Measurements from ENCODE around the gene HGFAC.

The HGFAC gene

DNA sequence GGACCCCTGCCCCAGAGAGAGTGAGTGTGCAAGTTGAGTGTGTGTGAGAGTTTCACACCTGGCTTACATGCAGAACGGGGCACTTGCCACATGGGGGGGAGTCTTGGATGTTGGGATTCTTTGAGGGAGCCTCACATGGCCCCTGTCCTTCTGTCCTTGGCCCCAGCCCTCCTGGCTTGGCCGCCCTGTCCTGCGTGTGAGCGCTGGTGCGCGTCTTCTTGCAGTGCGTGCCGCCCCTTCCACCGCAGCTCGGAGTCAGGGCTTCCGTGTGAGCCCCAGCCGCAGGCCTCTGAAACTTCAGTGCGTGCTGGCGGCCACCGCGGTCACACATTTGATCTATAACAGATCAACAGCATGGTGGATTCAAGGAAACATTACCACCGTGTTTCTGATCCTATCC, 30.1 kb upstream of the HGFAC start:
- no peak for DNase-seq

DNA sequence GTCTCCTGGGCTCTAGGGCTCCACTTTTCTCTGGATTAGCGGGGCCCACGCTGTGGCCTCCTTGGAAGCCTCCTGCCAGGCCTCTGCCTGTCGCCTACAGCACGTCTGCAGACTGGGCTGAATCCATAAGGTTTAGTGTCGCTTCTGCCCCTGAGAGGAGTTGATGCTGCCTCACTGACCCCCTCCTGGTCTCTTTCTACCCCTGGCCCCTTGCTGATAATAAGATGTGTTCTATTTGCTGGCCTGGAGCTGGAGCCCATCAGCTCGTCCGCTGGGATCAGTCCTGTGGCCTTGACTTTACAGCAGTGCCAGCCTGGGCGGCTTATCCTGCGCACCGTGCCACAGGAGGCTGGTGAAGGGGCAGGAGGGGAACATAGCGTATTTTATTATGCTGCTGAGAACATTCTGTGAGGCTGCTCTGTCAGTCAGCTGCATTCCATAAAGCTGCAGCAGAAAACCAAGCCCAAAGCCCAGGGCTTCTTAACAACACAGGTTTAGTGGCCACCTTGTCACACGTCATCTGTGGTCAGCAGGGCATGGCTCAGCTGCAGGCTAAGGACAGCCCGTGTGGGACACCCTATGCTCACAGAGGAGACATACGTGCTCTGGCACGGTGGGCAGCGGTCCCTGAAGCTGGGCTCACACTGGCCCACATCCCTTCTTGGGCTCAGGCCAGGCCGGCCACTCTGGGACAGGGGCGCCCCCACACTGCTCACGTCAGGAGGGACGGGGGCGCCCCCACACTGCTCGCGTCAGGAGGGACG, 29.3 kb upstream of the HGFAC start:
- DNase-seq = no peak

DNA sequence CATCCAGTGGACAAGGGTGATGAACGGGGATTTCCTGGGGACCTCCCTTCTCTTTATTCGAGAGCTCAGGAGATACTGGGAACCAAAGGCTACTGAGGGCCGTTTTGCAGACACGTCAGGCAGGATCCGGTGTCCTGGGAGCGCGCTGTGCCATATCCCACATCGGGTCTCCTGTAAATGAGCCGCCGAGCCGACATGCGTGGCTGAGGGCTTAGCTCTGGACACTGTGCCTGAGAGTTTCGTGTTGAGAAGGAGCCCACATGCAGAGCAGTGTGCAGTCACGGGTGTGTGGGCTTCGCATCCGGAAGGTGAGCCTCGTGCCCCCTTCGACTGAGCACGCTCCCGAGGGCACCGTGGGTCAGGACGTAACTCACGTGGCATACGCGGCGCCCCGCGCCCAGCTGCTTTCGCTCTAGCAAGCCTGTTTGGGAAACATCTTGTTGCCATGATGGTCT, 28.5 kb upstream of the HGFAC start:
- no peak for DNase-seq

DNA sequence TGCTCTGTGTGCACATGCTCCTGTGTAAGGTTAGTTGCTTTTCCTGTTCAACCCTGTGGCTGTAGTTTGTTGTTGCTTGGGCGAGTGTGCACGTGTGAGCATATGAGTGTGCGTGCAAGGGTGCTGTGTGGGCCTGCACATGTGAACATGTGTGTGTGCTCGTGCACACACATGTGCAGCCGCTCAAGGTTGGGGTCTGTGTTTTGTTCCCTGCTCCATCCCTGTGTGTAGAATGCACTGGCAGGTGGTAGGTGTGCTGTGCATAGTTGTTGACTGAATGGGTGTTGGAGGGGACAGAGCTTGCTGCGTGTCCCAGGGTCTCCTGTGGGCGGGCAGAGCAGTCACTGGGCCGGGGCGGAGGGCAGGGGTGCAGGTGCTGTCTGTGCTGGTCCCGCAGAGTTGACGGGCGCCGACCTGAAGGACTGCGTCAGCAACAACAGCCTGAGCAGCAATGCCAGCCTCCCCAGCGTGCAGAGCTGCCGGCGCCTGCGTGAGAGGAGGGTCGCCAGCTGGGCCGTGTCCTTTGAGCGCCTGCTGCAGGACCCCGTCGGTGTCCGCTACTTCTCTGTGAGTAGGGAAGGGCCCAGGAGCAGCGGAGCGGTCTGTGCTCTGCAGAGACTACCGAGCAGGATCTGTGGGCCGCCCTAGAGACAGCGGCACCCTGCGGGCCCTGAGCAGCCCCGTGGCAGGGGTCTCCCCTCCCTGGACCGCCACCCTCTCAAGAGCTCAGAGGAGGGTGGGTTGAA, 27.9 kb upstream of the HGFAC start:
- no peak for DNase-seq

DNA sequence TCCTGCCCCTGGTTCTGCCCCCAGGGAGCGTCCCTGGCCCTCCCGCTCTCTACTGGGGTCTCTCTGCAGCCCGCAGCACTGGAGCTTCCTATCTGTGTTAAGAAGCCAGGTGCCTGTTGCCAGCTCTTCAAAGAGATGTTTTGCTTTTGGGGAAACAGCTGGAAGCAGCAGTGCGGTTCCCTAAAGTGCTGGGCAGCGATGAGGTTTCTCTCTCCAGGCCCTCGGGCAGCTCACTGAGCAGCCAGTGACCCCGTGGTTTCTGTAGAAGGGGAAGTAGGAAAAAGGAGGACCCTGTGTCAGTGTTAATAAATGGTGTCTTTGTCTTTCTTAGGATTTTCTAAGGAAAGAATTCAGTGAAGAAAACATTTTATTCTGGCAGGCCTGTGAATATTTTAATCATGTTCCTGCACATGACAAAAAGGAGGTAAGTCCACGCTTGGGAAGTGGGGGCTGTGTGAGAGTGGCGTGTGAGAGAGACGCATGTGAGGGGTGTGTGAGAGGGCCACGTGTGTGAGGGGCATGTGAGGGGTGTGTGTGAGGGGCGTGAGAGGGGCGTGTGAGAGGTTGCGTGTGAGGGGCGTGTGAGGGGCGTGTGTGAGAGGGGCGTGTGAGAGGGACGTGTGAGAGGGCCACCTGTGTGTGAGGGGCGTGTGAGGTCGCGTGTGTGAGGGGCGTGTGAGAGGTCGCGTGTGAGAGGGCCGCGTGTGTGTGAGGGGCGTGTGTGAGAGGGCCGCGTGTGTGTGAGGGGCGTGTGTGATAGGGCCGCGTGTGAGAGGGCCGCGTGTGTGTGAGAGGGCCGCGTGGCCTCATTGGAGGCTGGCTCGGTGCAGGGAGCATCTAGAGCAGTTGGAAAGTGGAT, 27.1 kb upstream of the HGFAC start:
- no peak for DNase-seq

DNA sequence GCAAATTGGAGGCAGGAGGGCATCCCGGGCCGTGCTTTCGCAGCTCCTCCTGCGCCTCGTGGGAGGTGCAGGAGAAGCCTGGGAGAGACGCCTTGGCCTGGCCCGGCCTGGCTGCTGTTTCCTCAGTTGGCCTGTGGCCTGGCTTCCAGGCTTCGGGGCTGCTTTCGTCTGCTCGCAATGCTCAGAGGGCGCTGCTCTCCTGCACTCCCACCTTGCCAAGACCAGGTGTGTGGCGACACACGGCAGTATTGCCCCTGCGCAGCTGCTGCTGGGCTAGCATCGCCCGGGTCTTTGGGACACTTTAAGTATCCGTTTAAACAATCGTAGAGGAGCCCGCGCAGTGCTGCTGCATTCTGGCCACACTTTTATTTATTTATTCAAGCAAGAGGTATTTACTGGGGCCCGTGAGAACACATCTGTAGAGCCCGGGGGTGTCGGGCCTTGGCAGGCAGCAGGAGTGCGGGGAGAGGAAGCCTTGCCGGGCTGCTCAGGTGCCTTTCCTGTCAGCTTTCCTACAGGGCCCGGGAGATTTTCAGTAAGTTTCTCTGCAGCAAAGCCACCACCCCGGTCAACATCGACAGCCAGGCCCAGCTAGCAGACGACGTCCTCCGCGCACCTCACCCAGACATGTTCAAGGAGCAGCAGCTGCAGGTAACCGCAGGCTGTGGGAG, 26.2 kb upstream of the HGFAC start:
- no peak for DNase-seq

DNA sequence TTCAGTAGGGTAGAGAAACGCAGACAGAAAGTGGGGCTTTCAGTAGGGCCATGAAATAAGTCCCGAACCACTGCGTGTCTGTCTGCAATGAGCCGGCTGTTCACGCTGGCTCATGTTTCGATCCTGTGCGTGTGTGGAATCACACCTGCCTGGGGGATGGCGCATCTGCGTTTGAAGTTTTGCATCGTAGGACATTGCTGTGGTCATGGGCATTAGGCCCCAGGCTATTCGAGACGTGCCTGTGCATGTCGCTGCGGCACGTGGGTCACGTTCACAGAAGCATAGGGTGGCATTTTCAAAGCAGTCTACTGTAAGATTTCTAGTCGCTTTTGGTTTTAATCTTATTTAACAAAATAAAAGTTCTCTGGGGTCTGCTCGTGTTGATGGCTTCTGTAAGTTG, 25.5 kb upstream of the HGFAC start:
- DNase-seq = no peak

DNA sequence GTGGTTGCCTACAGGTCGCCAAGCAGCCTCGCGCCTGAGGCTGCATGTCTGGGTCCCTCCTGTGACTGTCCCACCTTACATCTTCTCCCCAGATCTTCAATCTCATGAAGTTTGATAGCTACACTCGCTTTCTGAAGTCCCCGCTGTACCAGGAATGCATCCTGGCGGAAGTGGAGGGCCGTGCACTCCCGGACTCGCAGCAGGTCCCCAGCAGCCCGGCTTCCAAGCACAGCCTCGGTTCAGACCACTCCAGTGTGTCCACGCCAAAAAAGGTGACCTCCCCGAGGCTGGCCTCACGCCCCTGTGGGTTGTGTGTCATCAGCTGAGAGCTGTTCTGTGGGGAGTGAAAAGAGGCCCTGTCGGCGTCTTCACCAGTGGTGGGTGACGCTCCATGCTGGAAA, 24.9 kb upstream of the HGFAC start:
- no peak for DNase-seq

DNA sequence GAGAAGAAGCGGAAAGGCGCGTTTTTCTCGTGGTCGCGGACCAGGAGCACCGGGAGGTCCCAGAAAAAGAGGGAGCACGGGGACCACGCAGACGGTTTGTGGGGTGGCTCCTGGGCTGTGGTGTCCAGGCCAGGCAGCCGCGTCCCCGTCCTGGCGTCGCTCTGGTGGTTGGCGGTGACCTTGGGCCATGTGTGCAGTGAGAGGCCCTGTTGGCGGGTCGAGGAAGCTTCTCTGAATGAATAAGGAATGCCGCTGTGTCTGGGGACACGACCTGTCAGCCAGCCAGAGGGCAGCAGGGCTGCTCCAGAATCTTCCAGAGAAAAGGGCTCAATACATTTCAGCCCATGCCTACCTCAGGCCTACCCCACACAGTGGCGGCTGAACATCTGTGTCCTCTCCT, 24.3 kb upstream of the HGFAC start:
- DNase-seq = no peak

DNA sequence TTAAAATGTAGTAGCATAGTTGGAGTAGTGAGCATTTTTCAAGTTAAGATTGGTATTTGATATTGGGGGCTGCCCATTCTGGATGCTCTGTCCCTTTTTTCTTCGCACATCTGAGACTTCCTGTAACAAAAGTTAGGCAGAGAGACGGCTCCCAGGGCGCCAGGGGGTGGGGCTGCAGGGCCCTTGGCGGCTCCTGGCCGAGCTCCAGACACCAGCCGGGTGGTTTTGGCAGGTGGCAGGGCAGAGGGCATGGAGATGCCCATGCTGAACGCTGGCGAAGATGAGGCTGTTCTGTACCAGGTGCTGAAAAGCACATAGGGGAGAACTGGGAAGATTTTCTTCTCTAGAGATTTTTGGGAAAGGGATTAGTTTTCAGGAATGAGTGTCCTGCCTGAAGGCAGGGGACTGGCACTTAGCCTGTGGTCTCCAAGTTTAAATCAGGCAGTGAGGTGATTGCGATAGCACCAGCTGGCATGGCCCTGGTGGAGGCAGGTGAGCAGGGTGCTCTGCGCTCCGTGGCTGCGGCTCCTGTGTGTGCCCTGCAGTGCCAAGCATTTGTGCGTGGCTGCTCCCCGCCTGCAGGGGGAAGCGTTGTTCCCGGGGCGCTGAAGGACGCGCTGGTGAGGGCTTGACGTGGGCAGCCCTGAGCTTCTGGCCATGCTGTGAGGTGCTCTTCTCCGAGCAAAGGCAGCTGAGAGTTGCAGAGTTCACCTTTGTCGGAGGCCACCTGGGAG, 23.6 kb upstream of the HGFAC start:
- DNase-seq = no peak

DNA sequence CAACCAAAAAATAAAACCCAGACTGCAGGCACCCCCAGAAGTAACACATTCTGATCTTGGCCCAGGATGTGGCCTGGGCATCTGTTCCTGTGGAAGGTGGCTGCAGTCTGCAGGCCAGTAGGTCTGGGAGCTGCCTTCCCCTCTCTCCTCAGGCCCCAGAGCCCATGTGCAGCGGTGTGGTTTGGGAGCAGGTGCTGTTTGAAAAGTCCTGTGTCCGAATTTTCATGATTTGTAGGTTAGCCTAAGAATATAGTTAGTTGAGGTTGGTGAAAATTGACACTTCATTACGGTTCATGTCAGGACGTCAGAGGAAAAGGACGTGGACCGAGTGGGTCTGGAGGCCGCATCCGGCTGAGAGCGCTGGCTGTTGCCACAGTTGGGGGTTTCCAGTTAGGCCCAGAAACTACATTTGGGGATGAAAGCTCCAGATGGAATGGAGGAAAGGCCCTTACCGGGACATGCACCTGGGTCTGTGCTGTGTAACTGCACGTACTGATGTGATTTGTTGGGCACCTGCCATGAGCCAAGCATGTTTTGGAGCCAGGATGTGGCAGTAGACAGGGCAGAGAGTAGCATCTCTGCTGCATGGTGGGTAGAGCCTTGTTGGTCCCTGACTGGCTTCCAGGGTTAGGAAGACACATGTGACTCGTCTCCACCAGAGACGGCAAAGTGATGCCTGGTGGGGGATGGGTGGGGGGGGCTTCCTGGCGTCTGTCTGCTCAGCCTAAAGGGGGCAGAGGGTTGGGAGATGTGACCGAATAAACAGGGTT, 21.7 kb upstream of the HGFAC start:
- DNase-seq = no peak

DNA sequence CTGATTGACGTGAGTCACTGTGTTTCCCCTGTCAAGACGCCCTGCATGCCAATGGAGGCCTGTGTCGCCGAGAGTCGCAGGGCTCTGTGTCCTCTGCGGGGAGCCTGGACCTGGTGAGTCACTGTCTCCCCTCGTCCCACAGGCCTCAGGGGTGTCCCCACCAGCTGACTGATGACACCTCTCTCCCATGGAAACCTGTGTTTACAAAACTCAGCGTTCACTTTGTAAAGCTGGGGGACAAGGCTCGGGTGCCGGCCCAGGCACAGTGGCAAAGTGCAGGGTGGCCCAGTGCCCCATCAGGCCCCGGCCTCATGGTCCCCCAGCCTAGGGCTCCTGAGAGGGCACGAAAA, 21.2 kb upstream of the HGFAC start:
- no peak for DNase-seq

DNA sequence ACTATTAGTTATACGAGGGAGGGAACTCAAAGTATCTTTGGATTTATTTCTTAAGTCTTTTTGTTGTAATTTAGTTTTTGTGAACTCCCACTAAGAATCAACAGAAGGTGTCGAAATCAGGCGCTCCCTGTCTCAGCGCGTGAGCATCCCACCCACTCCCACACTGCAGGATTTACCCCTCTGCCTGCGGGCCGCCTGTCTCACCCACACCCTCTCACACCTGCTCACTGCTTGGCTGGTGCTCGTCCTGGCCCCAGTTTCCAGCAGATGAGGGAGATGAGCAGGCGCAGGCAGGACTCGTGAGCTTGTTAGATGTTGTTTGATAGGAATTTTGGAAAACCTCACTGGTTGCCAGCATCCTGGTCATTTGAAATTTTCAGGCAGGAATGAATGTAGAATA, 20.8 kb upstream of the HGFAC start:
- no peak for DNase-seq

DNA sequence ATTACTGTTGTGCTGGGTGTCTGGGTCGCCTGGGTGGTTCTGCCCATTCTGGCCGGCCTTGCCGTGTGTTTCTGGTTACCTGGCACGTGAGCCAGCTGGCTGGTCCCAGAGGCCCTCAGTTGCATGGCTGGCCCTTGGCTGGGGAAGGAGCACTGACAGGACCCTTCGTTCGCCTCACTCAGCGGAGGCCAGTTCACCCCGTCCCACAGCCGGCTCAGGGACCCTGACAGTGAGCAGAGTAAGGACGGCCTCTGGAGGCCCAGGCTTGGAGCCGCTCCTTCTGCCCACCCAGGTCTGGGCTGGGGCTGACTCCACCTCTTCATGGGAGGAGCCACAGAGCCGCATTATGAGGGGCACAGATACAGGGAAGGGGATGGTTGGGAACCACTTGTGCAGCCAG, 20.3 kb upstream of the HGFAC start:
- DNase-seq = no peak

DNA sequence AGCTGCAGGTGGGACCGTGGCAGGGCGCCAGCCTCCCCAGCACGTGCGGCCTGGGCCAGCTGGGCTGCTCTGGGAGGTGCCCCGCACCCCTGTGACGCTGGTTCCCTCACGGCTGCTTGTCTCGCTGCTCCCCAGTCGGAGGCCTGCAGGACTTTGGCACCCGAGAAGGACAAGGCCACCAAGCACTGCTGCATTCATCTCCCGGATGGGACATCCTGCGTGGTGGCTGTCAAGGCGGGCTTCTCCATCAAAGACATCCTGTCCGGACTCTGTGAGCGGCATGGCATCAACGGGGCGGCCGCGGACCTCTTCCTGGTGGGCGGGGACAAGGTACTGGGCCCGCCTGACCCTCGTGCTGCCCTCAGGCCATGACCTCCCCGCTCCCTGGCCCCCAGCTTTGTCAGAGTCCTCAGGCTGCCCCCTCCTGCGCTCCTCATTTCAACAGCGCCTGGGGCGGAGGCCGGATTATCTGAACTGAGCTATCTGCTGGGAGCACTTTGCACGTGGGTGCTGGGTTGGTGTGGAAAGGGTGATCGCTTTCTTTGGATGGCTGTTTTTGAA, 19.4 kb upstream of the HGFAC start:
- DNase-seq = no peak

DNA sequence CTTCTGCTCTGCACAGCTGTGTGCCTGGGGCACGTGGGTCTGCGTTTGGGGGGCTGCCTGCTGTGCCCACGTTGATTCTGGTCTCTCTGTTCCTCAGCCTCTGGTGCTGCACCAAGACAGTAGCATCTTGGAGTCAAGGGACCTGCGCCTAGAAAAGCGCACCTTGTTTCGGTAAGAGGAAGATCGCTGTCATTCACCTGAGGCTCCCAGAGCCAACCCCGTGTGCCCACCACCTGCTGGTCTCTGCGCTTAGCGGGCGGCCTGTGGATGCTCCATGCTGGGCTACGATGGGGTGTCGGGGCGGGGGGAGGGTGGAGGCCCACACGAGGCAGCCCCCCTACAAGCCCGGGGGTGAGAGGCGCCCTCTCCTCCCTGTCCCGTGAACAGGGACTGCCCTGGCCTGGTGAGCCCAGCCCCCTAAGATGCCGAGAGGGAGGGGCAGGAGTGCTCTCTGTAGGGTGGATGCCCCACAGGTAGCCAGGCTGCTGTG, 18.9 kb upstream of the HGFAC start:
- DNase-seq = no peak

DNA sequence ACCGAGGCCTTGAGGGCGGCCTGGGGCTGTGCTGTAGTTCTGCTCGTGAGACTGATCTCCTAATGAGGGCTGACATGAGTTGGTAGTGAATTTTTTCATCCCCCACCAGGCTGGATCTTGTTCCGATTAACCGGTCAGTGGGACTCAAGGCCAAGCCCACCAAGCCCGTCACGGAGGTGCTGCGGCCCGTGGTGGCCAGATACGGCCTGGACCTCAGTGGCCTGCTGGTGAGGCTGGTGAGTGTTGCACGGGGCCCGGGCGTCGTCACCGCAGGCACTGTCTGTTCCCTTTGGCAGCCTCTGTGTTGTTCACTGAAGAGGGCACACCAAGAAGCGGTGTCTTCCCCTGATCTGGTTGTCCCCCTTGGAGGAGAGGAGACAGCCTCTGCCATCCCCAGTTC, 18.4 kb upstream of the HGFAC start:
- no peak for DNase-seq

DNA sequence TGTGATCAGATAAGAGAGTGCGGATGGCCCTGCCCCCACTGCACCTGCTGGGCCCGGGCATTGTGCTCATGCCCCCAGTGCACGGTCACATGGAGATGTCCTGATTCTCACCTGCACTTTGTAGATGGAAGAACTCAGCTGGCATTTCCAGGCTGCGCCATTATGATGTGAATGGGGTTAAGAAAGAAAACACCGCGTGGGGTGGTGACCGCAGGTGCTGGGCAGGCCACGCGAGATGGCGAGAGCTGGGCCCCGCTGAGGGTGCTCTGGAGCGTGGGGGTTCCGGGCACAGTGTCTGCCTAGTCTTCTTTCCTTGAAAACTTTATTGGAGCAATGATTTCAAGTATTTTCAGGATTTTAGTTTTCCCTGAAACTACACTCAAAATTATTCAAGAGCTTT, 17.8 kb upstream of the HGFAC start:
- no peak for DNase-seq

DNA sequence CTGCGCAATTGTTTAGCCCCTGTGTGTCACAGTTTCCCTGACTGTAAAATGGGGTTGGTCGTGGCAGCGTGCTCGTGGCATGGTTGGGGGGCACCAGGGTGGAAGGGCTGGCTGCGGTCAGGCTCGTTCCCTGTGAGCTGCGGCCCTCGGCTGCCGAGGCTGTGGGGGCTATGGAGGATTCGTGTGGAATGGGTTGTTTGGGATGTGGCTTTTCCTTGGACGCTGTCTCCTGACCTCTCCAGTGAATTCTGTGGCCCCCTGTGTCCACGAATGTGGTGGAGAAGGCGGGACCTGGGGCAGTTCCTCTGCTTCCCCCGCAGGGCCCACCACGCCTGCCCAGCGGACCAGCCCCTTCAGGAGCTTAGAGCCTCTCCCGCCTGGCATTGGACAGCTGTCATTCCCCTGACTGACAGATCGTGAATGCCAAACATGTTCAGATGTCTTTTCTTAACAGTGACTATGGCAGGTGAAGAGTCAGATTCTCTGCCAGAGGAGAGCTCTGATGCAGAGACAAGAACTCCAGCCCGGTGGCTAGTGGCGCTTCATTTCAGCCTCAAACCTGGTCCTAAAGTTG, 17.2 kb upstream of the HGFAC start:
- DNase-seq = no peak

DNA sequence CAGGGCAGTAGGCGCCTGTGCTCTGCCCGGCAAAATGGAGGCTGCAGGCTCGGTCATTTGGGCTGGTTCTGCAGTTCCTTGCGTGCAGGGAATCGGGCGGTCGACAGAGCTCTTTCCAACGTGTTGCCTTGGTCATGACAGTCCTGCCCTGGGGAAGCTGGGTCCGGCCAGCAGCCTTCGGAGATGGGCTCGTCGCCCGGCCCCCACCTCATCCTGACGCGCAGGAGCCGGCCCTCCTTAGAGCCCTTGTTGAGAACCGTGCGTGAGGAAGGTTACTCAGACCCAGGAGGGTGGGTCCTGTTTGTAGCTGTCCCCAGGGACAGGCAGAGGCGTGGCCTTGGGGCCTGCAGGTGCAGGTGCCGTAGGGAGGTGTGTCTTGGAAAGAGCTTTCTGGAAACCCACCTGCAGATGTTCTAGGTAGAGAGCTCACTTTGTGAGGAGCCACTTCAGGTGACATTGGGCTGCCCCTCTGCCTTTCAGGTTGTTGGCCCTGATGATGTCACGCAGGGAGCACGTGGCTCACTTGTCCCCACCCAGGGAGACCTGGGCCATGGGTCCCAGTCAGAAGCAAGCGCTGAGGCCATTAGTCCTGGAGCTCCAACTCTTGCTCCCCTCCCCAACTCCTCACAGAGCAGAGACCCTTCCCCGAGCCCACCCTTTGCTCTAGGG, 15.2 kb upstream of the HGFAC start:
- DNase-seq = no peak

Data from CD4-positive, alpha-beta T cell treated with Interleukin-4 for 4 hours (primary cell).